HG03558 (cell line): Measurements from ENCODE around the gene CRYBG1.

Source experiments
- ATAC-seq: cut with Tn5 transposase; IDR thresholded peaks from one replicate; pipeline ENCODE4 v1.9.1; 2021; ENCODE audit warnings: moderate number of reproducible peaks; ENCODE audit not compliant: unreplicated experiment; ENCODE audit errors: extremely low read depth

The CRYBG1 gene

DNA sequence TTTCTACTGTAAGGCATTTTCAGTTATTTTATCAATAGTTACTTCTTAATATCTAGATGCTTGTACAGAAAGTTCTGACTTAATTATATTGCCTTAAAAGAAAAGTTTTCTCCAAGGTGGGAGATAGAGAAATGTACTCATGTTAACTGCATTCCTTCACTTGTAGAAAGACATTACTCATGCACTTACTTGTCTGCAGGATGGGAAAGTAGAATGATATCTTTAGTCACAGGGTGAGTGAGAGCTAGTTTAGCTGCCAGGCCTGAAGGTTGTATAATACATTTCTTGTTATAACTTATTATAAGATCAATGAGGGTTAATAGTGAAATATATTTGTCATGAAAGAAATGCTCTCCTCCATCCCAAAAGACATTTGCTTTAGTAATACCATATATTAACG, 92.1 kb downstream of the CRYBG1 start:
- ATAC-seq, result no peak

DNA sequence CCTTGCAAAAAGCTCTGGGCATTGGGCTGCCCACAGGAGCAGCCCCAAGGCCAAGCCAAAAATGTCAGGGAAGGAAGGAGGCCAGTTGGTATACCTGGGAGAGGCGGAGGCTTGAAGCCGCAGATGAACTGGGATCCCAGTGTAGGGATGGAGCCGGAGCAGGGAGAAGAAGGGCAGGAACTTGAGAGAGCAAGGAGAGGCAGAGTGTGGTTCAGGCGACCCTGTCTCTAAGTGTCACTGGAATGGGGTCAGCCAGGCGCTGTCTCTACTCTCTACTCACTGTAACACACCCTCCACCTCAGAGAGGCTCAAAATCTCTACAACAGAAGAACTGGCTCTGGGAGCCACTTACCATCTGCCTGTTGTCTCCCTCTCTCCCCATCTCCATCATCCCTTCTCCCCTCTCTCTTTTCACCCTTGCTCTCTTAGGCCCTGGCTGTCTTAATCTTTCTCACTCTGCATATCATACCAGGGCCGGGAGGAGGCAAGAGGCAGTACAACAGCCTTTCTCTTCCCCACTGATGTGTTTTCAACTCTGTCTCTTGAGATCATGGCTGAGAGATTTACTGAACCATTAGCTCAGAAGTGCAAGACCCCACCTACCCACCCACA, 93.3 kb downstream of the CRYBG1 start:
- no peak for ATAC-seq

DNA sequence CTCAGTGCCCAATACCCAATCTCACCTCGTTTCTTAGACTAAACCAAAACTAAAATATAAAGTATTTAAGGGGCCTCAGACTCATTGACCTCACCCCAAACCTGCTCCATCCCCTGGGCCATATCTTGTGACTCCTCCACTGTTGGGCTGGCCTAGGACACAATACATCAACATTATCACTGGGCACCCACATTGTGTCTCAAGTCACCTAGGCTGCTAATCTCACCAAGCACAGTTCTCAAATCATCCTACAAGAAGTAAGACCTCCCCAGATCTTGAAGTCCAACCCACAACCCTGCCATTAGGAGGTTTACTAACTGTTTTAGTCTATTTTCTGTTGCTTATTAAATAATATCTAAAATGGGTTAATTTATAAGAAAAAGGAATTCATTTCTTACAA, 96.2 kb downstream of the CRYBG1 start:
- no peak for ATAC-seq

DNA sequence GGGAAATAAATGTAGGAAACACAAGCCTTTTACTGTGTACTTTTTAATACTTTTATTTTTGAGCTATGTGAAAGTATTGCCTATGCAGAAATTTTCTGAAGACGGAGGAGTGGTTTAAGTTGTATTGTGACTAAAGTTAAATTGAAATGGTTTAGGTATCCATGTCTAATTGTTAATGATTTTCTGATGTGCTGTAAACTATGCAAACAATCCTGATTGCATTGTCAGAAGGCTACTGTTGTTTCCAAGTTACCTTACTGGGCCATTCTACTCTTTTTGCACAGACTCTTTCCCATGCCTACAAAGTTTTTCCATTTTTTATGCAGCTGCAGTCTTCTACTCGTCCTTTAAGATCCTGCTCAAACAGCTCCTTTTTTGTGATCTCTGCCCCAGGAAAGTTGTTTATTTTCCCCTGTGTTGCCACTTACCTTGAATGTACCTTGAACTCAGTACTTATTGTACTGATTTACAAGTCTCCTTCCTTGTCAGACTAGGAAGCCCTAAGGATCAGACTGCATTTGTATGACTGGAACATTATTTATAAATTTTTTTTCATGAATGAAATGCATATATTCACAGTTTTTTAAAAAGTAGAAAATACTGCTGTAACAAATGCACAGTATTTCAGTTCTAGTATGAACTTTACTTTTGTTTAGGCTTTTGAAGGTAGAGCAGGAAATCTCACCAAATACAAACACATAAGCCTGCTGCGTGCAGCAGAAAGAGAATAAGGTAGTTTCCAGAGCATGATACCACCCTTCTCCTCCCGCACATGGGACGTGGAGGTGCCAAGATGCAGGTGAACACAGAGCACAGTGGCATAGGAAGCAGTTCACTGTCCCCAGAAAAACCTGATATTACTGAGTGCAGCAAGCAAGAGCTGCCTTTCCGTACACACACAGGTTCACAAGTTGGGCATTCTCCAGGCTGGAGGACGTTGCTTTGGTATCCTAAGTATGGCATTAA, 97.8 kb downstream of the CRYBG1 start:
- ATAC-seq, result no peak

GRCh38 chr6:106460481-106460880, 100.0 kb downstream of the CRYBG1 start:
- no peak for ATAC-seq

DNA sequence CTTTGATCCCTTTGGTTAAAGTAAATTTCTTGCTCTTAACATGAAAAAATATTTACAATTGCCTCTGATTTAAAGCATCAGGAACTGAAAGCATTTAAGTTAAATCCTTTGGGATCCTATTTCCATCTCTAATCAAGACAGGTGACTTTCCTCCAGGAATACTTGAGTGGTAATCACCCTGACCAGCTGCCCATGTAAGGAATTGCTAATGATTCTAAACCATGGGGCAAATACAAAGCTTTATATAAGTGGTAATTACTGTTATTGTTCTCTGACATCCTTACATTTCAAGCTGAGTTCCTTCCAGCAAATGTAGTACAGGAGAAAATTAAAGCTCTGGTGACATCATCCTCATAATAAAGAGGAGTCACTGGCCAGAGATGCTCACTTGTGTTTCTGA, 100.6 kb downstream of the CRYBG1 start:
- no peak for ATAC-seq

DNA sequence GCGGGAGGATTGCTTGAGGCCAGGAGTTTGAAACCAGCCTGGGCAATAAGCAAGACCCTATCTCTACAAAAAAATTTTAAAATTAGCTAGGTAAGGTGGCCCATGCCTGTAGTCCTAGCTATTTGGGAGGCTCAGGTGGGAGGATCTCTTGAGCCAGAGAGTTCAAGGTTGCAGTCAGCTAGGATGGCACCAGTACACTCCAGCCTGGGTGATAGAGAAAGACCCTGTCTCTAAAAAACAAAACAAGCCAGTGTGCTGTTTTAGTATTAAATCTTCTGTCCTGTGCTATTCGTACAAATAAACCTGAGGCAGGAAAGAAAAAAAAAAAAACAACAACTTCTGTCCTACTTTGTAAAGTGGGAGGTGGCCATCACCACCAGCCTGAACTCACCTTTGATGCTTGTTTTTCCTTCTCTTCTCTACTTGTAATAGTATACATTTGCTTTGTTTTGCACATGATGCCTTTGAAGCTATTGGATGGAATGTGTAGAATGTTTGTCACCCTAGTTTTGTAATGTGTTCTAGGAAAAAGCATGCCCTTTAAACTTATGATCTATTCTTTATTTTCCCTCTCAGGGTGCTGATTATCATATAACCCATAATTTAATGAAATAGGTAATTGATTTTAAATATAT, 102.5 kb downstream of the CRYBG1 start:
- no peak for ATAC-seq

DNA sequence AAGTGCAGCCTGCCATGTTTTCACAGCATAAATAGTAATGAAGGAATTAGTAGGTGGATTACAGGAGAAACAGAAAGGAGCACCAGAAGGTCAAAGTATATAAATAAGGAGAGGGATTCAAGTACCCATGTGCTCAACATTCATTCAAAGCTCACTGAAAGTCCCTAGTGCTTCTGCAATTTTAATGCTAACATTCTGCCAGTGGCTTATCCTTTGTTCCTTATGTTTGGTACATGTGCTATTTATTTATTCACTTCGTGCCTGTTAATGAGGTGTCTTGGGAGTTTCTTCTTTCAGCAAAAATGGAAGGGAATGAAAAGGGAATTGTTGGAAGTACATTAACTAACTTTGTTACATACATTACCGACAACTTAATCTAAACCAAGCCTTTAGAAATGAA, 105.7 kb downstream of the CRYBG1 start:
- ATAC-seq, result no peak

DNA sequence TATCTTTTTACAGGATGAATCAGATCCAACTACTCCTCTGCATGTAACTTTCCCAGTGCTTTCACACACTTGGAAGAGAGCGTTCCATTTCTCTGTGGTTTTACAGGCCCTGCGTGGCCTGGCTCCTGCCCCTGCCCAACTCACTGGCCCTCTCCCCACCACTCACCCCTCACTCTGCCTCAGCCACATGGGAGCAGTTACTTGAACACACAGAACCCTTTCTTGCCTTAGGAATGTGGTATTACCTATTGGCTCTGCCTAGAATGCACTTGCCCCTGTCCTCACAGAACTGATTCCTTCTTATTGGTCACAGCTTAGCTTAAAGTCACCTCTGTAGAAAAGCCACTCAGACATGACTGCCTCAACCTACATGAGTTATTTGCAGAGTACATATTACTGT, 108.4 kb downstream of the CRYBG1 start:
- ATAC-seq, result no peak

DNA sequence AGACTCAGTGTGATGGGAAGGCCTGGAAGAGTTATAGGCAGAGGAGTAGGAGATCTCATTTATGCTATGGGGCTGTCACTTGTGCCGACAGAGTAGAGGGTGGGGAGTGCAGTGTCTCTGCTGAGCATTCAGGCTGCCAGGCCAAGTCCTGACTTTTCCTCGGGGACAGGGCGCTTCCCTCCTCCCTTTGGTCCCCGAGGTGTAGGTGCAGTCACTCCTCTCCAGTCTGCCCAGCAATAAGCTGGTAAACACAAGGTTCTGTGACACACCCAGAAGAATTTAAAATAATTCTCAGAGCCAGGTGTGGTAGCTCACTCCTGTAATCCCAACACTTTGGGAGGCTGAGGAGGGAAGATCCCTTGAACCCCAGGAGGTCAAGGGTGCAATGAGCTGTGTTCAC, 109.4 kb downstream of the CRYBG1 start:
- ATAC-seq, result no peak

GRCh38 chr6:106470316-106470715, 109.8 kb downstream of the CRYBG1 start:
- ATAC-seq, result no peak

- ATAC-seq, result no peak
Observed at GRCh38 chr6:106470811-106471210, 110.3 kb downstream of the CRYBG1 start.

DNA sequence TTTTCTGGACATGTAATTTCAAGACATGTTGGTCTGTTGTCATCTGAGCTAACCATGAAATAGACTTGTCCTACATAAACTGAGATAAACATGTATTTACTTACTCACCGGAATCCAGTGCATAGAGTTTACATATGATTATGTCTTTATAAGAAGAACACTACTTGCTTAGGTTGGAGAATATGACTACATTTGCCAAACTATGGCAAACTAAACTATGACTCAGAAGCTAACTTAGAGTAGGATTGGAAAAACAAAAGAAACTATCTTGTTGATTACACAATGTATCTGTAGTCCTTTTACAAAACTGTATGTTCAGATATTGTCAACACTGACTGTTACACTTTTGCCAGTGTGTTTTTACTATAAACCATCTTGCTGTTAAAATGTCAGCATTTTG, 113.3 kb downstream of the CRYBG1 start:
- no peak for ATAC-seq

GRCh38 chr6:106474466-106474865, 113.9 kb downstream of the CRYBG1 start:
- no peak for ATAC-seq

- ATAC-seq, result no peak
Observed at GRCh38 chr6:106475284-106475683, 114.8 kb downstream of the CRYBG1 start.

DNA sequence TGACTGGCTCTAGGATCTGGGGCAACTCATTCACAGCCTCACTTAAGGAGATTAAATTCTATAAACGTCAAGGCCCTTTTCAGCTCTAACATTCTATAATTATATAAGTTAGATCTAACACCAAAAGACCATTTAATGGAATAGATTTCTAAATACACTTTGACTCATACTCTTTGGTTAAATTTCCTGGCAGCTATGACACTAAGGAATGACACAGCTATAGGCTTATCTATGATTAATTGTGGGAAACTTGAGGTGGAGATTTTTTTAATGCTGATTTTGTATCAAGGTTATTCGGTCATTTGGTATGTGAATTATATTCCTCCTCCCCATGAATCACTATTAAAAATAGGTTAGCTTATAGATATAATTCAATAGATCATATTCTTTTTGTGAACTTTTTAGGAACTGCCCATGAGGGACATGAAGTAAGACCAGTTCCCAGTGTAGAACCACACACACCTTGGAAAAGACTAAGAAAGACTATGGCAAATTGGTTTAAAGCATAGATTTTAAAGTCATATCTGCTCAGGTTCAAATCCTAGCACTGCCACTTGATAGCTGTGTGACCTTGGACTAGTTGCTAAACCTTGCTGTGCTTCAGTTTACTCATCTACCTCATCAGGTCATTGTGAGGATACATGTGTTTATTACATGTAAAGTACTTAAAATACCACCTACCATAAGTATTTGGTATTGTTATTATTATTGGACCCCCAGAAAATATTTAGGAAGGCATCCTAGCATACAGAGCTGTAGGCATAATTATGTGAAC, 116.0 kb downstream of the CRYBG1 start:
- no peak for ATAC-seq

DNA sequence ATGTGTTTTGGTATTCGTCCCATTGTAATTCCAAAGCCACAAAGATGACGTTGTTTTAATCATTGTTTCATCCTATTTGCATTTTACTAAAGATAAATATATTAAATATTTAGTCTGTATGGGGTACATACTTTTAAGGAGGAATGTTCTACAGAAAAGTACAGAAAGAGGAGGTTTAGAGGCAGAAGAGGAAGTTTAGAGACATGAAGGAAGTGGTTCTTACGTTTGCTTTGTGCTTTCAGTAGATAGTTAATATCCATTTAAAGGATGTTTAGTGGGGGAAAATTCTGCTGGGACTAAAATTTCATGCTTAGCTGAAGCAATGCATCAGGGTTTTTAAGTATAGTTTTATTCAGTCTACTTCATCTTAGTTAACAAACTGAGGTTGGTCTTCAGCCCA, 116.6 kb downstream of the CRYBG1 start:
- no peak for ATAC-seq

GRCh38 chr6:106477790-106478189, 117.3 kb downstream of the CRYBG1 start:
- ATAC-seq, result no peak

DNA sequence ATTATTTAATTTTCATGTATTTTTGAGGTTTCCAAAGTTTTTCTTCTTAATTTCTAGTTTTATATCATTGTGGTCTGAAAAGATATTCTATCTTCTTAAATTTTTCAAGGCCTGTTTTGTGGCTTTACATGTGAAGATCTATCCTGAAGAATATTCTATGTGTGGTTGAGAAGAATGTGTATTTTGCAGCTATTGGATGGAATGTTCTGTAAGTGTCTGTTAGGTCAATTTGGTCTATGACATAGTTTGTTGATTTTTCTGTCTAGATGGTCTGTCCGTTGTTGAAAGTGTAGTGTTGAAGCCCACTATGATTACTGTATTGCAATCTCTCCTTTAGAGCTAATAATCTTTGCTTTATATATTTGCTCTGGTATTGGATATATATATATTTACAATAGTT, 125.7 kb downstream of the CRYBG1 start:
- no peak for ATAC-seq

GRCh38 chr6:106488494-106489370, 128.2 kb downstream of the CRYBG1 start:
- no peak for ATAC-seq
